Tibial artery (tissue), 4 donors: Measurements from ENCODE around the gene NOXO1.

Experiments used
- DNase-seq, 2 donors: peaks; one replicate each; pipeline ENCODE4 v3.0.0-alpha.2; 2019
- H3K27ac ChIP-seq, 2 donors: fragments of 200-600 bp; sonication (generic) in 1 of 2; 1 replicate in 1 of 2; 2 replicates in 1 of 2; pipeline ENCODE4 v1.5.1; 2018 to 2019; ENCODE audit warnings: mild to moderate bottlenecking in 1 of 2
- H3K27me3 ChIP-seq, 2 donors: fragments of 200-600 bp; sonication (generic) in 1 of 2; one replicate each; pipeline versions ENCODE4 v1.5.1 to v1.6.0; 2016 to 2019
- H3K36me3 ChIP-seq, 3 donors: fragments of 200-600 bp; sonication (generic) in 2 of 3; one replicate each; pipeline ENCODE4 v1.5.1; 2016 to 2019; ENCODE audit warnings: mild to moderate bottlenecking in 2 of 3
- H3K4me1 ChIP-seq, 4 donors: fragments of 200-600 bp; sonication (generic) in 2 of 4; 1 replicate in 3 of 4; 2 replicates in 1 of 4; pipeline ENCODE4 v1.5.1; 2016 to 2019
- H3K4me3 ChIP-seq, 2 donors: fragments of 200-600 bp; sonication (generic) in 1 of 2; 1 replicate in 1 of 2; 2 replicates in 1 of 2; pipeline ENCODE4 v1.5.1; 2018 to 2019; ENCODE audit warnings: mild to moderate bottlenecking in 2 of 2
- H3K9me3 ChIP-seq, 3 donors: fragments of 200-600 bp; sonication (generic) in 1 of 3; one replicate each; pipeline ENCODE4 v1.5.1; 2016 to 2019
- intact Hi-C: fragments of 100-400 bp; cut with DNase I; formaldehyde crosslinking; loops from one replicate; pipeline ENCODE4 v1.15.0; 2023; ENCODE audit warnings: low total_unique reads
- TF ChIP-seq, protein P1 (sequence below), 2 experiments: fragments of 200-600 bp in 1 of 2; fragments of 450-650 bp in 1 of 2; IDR thresholded peaks; one replicate each; pipeline ENCODE4 v1.5.1; 2017 to 2019; ENCODE audit warnings: antibody characterized with exemption in 2 of 2, mild to moderate bottlenecking in 1 of 2, moderate library complexity in 1 of 2

The NOXO1 gene

DNA sequence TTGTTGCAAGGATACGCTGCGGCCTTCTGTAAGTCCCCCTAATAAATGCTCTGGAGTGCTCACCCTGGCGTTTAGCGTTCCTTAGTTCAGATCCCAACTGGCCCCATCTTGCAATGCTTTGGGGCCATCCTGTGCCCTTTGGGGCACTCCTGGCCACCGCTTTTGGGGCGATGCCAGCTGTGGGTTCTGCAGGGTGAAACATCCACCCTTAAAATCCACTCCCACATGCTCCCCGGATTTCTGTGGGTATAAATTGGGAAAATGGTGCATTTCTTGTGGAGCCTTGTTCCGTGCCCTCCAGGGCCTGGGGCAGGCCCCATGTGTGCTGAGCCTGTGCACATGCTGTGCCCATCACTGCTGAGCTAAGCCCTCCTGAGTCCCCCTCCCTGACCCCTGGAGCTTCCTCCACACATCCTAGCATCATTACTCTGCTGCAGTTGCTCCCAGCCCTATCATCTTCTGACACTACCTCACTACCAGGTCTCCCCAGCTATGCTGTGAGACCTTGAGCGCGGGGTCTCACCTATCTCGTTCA is 44.3 kb downstream of the NOXO1 start:
- H3K9me3 ChIP-seq = no peaks in the 10 kb centered on the region
- H3K4me1 ChIP-seq = peaks cover 3 to 13% (median 8%) of the 10 kb centered on the region in 4 donors
- H3K27ac ChIP-seq = no peak overlapping the region
- peaks cover 0 to 4% of the 10 kb centered on the region in 2 donors for H3K27me3 ChIP-seq
- H3K36me3 ChIP-seq = peaks cover 40 to 46% (median 46%) of the 10 kb centered on the region in 3 donors
- TF ChIP-seq, protein P1, sequence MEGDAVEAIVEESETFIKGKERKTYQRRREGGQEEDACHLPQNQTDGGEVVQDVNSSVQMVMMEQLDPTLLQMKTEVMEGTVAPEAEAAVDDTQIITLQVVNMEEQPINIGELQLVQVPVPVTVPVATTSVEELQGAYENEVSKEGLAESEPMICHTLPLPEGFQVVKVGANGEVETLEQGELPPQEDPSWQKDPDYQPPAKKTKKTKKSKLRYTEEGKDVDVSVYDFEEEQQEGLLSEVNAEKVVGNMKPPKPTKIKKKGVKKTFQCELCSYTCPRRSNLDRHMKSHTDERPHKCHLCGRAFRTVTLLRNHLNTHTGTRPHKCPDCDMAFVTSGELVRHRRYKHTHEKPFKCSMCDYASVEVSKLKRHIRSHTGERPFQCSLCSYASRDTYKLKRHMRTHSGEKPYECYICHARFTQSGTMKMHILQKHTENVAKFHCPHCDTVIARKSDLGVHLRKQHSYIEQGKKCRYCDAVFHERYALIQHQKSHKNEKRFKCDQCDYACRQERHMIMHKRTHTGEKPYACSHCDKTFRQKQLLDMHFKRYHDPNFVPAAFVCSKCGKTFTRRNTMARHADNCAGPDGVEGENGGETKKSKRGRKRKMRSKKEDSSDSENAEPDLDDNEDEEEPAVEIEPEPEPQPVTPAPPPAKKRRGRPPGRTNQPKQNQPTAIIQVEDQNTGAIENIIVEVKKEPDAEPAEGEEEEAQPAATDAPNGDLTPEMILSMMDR (IDR thresholded peaks at IDR 0.05) = no peak
- DNase-seq = no peak
- intact Hi-C loops = no loop called here
- no peak overlapping the region for H3K4me3 ChIP-seq

DNA sequence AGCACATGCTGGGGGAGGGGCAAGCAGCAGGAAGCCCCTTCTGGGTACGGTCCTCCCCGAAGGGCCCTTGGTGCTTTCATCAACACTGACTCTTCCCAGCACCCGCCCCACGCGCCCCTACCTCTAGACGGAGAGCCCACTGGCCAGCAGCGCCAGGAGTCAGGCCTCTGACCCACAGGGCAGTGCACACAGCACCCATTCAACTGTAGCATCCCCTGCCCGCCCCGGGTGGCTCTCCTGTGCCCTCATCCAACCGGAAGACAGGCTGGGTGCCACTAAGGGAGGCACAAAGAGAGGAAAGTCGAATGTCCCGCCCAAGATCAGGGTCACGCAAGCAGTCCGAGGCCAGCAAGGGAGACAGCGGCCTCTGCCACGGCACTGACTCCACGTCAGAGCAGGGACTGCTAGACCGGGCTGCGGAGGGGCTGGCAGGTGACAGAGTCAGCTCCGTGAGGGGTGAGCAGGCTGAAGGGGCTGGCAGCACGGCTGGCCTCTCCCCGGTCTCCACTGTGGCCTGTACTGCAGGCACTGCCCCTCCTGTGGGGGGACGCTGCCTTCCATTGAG is 48.1 kb downstream of the NOXO1 start:
- no peaks in the 10 kb centered on the region for H3K9me3 ChIP-seq
- H3K4me3 ChIP-seq = no peak overlapping the region
- no peak overlapping the region for H3K27ac ChIP-seq
- no peak for DNase-seq
- TF ChIP-seq, protein P1 (IDR thresholded peaks at IDR 0.05) = no peak
- intact Hi-C loops = loop anchor here (5.0 kb wide), 1 partner anchor 71 kb away; no protein-coding TSS in a partner anchor
- peaks cover 0 to 7% of the 10 kb centered on the region in 2 donors for H3K27me3 ChIP-seq
- H3K36me3 ChIP-seq = peaks cover 14 to 15% (median 14%) of the 10 kb centered on the region in 3 donors
- peaks cover 0 to 11% (median 10%) of the 10 kb centered on the region in 4 donors for H3K4me1 ChIP-seq

DNA sequence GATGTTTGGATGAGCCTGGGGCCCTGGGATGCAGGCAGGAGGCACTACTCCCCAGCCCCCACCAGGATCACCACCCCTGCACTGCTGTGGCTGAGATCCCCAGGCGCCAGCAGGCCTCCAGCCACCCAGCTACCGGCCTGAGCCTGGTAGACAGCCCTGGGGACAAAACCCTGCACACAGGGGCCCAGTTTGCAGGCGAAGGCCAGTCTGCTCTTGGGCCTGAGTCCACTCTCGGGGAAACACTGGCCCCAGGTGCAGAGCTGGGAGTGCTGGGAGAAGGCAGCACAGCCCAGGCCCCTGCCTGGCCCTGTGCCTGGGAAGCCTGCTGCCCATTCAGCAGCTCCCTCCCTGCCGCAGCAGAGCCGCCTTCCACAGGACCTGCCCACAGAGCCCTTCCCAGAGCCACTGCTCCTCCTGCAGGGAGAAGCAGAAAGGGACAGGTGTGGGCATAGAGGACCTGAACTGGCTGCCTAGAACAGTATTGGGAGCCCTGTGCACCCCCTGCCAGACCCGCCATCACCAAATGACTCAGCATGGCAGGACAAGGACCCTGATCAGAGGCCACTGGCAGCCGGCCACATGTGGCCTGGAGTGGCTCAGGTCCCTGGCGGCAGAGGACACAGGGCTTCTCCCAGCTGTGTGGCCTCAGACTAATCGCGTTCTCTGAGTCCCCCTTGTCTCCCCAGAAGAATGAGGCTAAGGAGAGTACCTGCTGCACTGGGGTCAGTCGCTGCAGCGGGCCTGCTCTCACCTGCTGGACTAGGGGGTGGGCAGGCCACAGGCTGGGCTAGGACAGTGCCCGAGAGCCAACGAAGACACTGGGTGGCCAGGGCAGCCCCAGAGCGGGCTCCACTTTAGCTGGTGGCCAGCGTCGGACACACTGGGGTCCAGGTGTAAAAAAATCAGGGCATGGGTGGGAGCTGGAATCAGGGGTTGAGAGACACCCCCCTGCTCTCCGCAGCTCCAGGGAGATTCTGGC is 48.9 kb downstream of the NOXO1 start:
- no peak overlapping the region for H3K4me3 ChIP-seq
- H3K9me3 ChIP-seq = no peaks in the 10 kb centered on the region
- DNase-seq = no peak
- no peak overlapping the region for H3K27ac ChIP-seq
- peaks cover 0 to 7% of the 10 kb centered on the region in 2 donors for H3K27me3 ChIP-seq
- intact Hi-C loops = loop anchor here (5.0 kb wide), 1 partner anchor 70 kb away; no protein-coding TSS in a partner anchor
- H3K4me1 ChIP-seq = peaks cover 0 to 11% (median 10%) of the 10 kb centered on the region in 4 donors
- TF ChIP-seq, protein P1 (IDR thresholded peaks at IDR 0.05) = no peak
- peaks cover 6 to 7% (median 6%) of the 10 kb centered on the region in 3 donors for H3K36me3 ChIP-seq

DNA sequence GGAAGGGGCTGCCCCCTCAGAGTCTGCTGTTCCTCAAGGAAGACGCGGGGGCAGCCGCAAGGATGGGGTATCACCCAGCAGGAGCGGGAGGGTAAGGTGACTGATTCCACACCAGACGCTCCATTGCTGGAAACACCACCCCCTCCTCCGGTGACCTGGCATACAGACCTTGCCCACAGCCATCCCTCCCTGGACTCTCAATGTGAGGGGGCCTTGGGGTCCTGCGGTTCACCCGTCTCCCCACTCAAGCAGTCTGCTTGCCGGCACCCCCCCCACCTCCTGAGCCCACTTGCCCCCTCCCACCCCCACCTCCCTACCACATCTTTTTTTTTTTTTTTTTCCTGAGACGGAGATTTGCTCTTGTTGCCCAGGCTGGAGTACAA is 50.9 kb downstream of the NOXO1 start:
- no peaks in the 10 kb centered on the region for H3K9me3 ChIP-seq
- H3K4me3 ChIP-seq = no peak overlapping the region
- peaks cover 0 to 11% (median 10%) of the 10 kb centered on the region in 4 donors for H3K4me1 ChIP-seq

More for the DNA sequence above, 50.9 kb downstream of the NOXO1 start:
- Histone ChIP-seq H3K36me3 (no peaks in the 10 kb centered on the region), H3K27ac (no peak overlapping the region), H3K27me3 (peaks cover 0 to 15% of the 10 kb centered on the region in 2 donors)
- intact Hi-C loops = loop anchor here (5.0 kb wide), 1 partner anchor 68 kb away; no protein-coding TSS in a partner anchor
- no peak for DNase-seq
- TF ChIP-seq, protein P1 (IDR thresholded peaks at IDR 0.05) = no peak
